Activated naive CD4-positive, alpha-beta T cell (primary cell): Measurements from ENCODE around the gene FADS6.
A peak's percentile ranks its signal among the peaks of the same experiment; 100 is the strongest.

Experiments
- DNase-seq, 4 experiments: peaks; one replicate each; lab custom pipeline; 2025; lab: John Stamatoyannopoulos, UW

Gene FADS6

DNA sequence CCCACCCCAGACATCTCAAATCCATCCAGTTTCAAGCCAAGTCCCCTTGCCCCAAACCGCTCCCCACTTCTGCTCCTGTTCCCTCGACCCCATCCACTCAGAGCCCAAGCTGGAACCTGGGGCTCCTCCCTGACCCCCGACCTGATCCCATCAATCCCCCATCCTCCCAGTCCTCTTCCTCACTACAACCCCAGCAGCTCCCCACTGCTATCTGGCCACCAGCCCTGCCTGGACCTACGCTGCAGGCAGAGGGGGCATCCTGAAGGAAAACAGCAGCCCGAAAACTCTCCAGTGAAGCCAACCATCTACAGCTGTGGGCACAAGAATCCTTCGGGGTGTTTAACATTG, 24.6 kb downstream of the FADS6 start:
- DNase-seq: no peak

GRCh38 chr17:74868251-74868907, 25.1 kb downstream of the FADS6 start:
- DNase-seq: no peak

GRCh38 chr17:74866198-74866835, 27.1 kb downstream of the FADS6 start:
- DNase-seq: no peak

GRCh38 chr17:74865504-74866197, 27.8 kb downstream of the FADS6 start:
- no peak for DNase-seq

DNA sequence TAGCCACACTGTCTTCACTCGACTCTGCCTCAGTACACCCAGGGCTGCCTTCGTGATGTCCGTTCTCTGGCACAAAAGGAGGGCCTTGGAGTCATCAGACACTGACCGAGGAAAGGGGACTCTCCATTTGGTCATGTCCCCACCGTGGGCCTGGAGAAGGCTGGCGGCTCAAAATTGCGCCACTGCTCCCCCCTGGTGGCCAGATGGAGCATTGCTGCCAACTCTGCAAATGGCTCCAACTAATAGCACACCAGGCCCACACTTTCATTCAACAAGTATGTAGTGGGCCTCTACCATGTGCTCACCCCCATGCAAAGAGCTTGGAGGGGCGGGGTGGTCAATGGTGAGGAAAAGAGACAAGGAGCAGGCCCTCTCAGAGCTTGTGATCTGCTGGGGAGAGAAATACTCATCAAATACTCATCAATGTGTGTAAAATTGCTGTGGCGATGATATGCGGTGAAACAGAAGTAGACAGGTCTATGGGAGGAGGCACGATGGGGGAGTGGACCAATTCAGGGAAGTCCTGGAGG, 28.5 kb downstream of the FADS6 start:
- peak; percentile 46 to 65 (median 58) for DNase-seq

DNA sequence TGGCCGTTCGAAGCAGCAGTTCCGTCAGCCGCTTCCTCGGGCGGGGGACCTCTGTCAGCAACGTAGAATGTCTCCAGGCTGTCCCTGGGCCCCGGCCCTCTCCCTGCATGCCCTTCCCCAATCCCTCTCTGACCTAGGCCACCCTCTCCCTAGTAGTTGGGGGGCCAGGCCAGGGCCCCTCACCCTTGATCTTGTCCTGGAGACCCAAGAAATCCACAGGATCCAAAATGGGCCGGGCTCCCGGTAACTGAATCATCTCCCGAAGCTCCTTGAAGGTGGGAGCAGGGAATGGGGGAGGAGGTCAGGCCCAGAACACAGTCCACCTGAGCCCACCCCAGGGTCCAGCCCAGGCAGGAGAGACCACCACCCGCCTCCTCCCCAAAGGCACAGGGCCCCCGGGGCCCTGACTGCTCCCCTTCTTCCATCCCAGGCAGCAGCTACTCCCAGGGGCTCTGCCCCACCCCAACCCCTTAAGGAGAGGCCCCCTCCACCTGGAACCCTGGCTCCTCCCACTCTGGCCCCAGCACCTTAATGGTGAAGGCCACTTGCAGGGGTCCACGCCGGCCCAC, 29.1 kb downstream of the FADS6 start:
- DNase-seq: no peak

- DNase-seq: no peak
Observed at GRCh38 chr17:74863420-74864296, 29.8 kb downstream of the FADS6 start.

DNA sequence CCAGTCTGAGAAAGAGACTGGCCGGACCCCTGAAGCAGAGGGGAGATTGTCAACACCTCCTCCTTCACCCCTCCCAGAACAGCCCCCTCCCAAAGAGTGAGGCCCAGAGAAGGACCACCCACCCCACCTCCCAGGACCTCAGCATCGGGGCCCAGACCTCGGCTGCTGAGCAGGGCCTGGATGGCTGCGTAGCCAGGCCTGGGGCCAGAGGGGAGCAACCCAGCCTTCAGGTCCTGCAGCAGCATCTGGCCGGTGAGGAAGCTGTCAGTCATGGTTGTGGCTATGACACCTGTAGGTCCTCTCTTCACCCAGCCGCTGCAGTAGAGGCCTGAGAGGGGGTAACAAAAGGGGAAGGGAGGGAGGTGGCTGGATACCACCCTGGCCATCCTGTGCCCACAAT, 30.5 kb downstream of the FADS6 start:
- DNase-seq: no peak

DNA sequence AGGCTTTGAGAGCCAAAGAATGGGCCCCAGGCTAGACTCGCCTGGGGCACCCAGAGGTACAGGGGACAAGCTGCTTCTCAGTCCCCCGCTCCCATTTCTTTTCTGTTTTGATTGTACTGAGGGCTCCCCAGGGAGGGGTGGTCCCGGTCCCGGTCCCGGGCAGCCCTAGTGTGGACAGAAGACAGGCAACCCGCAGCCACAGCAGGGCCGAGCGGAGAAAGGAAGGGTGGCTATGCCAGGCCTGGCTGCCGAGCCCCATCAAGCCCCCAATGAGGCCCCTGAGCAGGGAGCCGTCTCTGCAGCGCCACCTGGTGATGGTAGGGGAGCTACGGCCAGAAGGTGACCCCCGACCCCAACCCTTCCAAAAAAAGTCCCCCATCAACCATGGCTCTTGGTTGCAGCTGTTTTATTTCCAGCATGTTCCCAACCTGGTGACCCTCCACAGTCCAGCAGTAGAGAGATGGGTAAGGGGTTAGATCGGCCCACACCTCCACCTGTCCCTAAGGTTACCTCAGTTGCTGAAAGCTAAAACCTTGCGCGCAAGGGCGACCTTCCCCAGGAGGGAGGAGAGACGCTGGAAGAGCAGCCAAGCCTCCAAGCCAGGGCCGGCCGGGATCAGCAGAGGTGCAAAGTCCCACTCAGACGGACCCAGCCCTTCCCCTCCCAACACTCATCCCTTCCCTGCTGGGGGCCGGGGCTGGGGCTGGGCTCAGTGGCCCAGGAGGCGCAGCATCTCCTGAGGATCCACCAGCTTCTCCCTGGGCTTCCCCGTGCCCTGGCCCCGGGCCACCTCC, 31.1 kb downstream of the FADS6 start:
- DNase-seq: peak; percentile 35 to 60 (median 48)

DNA sequence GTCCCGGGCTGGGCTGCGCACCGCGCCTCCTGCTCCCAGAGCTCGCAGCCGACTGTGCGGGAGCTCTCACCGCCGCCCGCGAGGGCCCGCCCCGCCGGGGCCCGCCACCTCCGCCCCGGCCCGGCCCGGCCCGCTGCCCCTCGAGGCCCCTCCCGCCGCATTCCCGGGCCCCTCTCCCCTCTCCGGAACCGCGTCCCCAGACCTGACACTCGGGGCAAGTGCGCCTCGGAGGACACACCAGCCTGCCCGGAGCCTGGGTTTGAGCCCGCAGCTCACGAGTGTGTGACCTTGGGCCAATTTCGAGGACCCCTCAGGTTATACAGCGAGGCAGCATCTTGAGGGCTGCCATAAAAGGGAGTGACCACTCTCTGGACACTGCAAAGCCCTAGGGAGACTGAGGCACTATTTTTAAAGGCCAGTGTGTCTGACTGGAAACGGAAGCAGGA, 31.7 kb downstream of the FADS6 start:
- no peak for DNase-seq

GRCh38 chr17:74860872-74861661, 32.4 kb downstream of the FADS6 start:
- no peak for DNase-seq

GRCh38 chr17:74860229-74860871, 33.1 kb downstream of the FADS6 start:
- DNase-seq: no peak

DNA sequence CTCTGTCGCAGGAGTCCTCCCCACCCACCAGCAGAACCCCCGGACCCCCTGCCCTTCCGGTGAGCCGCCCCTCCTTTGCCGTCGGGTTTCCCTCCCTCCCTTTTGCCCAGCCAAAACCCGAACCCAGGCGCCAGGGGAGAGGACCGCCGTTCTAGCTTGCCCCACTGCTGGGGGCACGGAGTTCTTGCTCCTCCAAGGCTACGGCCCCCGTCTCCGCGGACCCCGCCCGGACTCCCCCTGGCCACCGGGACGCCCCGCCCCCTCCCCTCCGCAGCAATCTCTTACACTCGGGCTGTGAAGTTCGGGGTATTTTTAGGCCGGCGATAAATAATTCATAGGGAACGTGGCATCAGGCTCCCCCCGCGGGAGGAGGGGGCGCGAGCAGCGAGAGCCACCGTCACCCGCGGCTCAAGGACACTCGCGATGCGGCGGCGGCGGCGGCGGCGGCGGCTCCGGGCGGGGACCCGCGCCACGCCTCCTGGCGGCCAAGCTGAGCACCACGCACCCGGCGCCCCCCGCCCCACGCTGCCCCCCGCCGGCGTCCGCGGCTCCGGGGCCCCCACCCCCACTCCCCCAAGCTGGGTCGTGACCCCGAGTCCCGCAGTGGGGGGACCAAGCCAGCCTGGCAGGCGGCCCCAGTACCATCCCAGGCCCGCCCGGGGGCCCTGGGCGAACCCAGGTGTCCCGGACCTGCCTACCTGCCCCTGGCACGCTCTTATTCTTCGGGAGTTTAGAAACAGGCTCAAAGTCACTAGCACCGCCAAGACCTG, 33.8 kb downstream of the FADS6 start, which contains the start of gene GRIN2C:
Gene GRIN2C, minus strand, starts transcription at position 427 of the 770 bp plus-strand sequence. CDS start 4,793 bp downstream, outside the sequence.
- DNase-seq: peak in 2 of 4 experiments; percentile 7 to 36

DNA sequence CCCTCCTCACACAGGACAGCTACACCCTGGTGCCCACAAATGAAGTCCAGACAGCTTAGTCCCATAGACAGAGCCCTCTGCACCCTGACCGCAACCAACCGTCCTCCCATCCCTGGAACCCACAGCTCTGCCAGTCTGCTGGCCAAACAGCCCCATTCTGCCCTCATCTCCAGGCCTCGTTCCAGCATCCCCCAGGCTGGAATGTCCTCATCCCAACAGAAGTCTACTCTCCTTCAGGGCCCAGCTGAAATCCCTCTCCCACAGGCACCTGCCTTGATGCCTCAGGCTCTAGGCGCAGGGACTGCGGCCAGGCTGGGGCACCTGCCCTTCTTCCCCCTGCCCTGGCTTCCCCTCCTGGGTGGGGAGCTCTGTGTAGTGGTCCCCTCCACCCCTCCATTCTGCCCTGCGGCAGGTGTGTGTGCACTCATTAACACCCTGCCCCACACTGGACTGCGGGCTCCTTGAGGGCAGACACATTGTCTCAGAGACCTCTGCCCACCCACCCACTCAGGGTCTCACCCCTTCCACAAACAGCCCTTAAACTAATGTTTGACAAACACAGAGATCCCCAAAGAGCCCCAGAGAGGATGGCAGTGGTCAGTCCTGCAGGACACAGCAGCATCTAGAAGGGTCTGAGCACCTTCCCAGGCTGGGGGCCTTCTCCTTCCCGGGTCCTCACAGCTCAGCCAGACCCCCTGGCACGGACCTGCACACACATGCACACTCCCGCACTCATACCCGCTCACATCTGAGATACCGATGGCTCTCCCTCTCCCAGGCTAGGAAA, 34.6 kb downstream of the FADS6 start:
- DNase-seq: no peak

DNA sequence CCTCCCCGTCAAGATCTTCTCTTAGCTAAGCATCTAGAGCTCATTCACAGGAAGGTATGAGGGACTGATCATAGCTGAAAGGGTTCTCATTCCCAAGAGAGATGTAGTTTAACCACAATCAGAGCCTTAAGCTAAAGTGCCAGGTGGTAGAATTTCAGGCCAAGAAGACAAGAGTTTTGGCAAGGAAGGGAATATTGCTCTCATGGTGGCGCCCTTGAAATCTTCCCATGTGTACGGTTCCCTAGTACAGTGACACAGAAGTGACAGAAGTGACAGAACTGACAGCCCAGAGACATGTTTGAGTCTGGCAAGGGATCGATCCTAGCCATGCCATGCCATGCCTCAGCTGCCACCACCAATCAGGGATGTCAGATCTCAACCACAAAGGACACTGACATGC, 36.2 kb downstream of the FADS6 start:
- DNase-seq: no peak

DNA sequence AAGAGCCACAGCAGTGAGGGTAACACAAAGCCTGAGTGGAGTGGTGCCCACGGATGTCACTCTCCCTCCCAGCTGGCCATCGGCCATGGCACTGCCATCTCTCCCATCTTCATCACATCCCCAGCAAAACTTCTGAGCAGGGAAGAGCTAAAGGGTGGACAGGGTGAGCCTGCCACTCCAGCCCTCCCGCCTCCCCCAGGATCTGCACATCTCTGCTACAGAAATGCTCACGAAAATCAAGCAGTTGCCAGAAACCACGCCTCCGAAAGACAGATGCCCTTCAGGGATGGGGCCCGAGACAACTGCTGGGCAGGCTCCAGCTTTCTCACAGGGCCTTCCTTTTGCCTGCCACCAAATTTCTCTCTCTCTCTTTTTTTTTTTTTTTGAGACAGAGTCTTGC, 37.3 kb downstream of the FADS6 start:
- DNase-seq: no peak

- no peak for DNase-seq
Observed at GRCh38 chr17:74855323-74855722, 38.1 kb downstream of the FADS6 start.

DNA sequence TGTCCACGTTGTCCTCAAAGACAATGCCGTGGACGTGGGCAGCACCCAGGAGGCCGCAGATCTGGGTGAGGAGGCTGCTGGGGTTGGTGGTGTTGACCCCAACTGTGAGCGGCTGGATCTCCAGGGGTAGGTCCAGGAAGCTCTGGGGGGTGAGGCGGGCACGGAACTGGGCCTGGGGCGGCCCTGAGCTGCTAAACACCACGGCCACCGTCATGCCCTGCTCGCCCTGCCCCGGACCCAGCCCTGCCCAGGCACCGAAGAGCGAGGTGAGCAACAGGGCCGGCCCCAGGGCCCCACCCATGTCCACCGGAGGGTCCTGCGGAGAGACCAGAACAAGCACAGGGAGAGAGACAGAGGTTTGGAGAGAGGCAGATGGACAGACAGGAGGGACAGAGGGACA, 38.6 kb downstream of the FADS6 start:
- no peak for DNase-seq
